ENCODE data around the gene RGS1.

RGS1 gene

GRCh38 chr1:192552760-192553191 lies 22.8 kb upstream of the RGS1 start:
- in situ Hi-C loops (cut with HindIII; ENCODE audit: low sequenced_read_pairs) = no loop called here

DNA sequence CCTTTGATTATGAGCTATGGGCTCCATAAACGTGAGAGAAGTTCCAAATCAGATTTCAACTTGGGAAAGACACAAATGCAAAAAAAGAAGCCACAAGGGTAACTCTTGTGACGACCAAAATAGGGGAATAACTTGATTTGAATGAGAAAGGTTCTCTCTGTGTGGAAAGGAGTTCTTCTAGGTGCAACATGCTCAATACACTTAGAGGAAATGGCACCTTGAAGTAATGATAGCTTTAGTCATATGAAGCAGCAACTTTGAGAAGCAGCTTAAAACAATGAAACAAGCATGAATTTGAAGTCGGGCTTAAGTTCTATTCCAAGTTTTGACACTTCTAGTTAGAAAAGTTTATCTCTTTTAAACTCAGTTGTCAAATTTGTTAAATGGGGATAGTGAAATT lies 21.8 kb upstream of the RGS1 start:
- in situ Hi-C loops (cut with HindIII; ENCODE audit: low sequenced_read_pairs) = no loop called here

DNA sequence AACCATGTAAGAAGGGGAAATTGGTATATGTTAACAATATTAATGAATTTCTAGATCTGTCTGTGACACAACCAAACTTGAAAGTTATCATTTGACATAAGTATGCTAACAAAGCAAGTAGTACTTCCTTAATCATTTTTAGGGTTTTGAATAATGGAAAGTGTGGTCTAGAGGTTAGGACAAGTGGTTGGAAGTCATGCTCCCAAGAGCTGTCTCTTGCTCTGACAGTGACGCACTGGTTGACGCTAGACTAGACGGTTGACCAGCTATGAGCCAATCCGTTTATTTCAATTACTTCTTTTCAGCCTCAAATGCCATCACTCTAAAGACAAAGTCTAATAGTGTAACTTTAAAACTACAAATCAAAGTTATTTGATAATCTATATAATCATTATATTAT lies 20.7 kb upstream of the RGS1 start:
- in situ Hi-C loops (cut with HindIII; ENCODE audit: low sequenced_read_pairs) = no loop called here

DNA sequence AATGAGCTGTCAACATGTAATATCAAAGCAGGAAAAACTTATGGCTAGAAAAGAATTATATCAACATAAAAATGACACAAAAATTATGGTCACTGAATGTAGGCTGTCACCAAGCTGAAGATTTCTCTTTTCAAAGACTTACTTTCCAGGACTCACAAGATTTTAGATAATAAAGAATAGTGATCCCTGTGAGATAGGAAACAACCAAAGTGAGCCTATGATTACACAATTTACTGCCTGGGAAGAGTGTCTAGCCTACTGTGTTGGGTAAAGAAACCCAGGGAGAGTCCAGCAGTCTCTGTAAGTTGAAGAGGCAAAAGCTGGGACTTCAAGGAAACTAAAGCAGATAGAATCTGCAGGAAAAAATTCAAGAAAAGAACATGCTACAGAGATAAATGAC lies 20.2 kb upstream of the RGS1 start:
- in situ Hi-C loops (cut with HindIII; ENCODE audit: low sequenced_read_pairs) = no loop called here

DNA sequence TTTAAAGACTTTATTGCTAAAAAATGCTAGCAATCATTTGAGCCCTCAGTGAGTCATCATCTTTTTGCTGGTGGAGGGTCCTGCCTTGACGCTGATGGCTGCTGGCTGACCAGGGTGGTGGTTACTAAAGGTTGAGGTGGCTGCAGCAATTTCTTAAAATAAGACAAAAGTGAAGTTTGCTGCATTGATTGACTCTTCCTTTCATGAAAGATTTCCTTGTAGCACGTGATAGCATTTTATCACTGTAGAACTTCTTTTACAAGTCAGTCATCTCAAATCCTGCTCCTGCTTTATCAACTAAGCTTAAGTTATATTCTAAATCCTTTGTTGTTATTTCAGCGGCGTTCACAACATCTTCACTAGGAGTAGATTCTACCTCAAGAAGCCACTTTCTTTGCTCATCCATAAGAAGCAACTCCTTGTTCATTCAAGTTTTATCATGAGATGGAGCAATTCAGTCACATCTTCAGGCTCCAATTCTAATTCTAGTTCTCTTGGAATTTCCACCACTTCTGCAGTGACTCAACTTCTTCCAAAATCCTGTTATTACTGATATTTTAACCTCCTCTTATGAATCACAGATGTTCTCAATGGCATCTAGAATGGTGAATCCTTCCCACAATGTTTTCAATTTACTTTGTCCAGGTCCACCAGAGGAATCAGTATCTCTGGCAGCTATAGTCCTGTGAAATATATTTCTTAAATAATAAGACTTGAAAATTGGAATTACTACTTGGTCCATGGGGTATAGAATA lies 17.6 kb upstream of the RGS1 start:
- in situ Hi-C loops (cut with HindIII; ENCODE audit: low sequenced_read_pairs) = no loop called here

DNA sequence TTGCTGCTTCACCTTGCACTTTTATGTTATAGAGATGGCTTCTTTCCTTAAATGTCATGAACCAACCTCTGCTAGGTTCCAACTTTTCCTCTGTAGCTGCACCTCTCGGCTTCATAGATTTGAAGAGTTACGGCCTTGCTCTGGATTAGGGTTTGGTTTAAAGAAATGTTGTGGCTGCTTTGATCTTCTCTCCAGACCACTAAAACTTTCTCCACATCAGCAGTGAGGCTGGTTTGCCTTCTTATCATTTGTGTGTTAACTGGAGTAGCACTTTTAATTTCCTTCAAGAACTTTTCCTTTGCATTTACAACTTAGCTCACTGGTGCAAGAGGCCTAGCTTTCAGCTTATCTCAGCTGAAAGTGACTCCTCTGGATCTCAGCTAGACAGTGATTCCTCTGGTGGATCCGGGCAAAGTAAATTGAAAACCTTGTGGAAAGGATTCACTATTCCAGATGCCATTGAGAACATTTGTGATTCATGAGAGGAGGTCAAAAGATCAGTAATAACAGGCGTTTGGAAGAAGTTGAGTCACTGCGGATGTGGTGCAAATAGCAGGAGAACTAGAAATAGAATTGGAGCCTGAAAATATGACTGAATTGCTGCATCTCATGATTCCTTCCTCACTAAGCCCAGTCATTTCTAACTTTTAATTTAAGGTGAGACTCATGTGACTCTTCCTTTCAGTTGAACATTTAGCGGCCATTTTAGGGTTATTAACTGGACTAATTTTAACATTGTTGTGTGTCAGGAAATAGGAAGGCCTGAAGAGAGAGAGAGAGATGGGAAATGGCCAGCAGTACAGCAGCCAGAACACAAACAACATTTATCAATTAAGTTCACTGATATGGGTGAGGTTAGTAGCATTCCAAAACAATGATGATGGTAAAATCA lies 16.2 kb upstream of the RGS1 start:
- in situ Hi-C loops (cut with HindIII; ENCODE audit: low sequenced_read_pairs) = no loop called here

DNA sequence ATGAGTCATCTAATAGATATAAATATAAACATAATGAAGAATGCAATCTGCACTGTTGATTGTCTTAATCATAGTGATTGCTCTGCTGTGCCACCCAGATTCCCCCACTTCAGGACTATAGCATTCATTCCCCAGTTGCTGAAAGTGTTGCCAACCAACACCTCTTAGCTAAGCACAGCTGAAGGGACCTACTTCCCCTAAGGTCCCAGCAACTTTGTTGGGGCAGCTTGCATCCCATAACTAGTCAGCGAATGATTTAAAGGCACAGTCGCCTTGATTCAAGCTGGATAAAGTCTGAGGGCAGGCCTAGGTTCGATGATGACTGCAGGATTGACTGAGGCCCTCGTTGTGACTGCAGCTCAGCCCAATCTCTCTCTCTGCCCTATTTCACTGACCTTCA lies 14.3 kb upstream of the RGS1 start:
- in situ Hi-C loops (cut with HindIII; ENCODE audit: low sequenced_read_pairs) = no loop called here

- in situ Hi-C loops (cut with HindIII; ENCODE audit: low sequenced_read_pairs) = no loop called here
These were observed 12.4 kb upstream of the RGS1 start for GRCh38 chr1:192563129-192563528.

- in situ Hi-C loops (cut with HindIII; ENCODE audit: low sequenced_read_pairs) = no loop called here
These were observed 11.5 kb upstream of the RGS1 start for GRCh38 chr1:192564099-192564498.

DNA sequence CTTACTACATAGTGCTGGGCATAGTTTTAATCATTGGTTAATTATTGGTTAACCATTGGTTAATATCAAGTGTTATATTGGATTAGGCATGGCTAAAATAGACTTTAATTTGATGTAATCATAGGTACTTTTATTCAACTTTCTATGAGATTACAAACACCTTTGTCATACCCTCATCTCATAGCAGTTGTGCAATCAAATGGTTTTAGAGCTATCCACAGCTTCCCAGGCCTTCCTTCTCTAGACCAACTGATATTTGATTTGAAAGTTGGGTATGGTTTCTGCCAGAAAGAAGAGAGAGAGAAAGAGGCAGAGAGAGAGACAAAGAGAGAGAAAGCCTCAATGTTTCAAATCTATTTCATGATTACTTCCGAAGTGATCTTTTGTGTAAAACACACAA lies 9.6 kb upstream of the RGS1 start:
- in situ Hi-C loops (cut with HindIII; ENCODE audit: low sequenced_read_pairs) = no loop called here

DNA sequence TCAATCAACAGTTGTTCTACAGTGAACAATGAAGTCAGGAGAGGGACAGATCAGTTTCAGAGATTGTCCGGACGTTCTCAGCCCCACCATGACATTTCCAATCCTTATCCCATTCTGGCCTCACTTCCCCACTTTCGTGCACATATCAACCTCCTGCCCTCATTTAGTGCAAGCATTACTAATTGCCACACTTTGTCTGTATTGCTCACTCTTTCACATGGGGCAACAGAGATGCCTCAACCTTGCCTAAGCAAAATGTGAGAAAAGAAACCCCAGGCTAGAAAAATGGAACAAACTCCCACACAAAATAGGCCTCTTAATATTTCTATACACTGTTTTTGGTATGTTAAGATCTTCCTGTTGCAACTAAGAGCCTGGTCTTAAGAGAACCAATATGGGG lies 8.9 kb upstream of the RGS1 start:
- in situ Hi-C loops (cut with HindIII; ENCODE audit: low sequenced_read_pairs) = no loop called here

DNA sequence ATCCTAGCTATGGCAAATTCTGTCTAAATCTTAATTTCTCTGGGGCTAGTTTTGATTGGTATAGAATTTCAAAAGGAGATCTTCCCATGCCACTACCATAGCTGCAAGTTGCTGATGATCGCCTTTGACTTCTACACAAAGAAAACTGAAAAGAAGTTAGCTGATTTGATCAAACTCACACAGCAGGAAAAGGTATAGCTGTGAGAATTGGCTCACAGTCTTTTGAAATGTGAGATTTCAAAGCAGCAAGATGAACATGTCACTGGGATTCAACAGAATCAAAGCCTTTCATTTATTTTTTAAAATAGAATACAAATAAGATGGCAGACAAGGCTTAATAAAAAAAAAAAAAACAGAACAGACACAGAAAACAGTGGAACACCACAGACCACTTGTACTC lies 7.5 kb upstream of the RGS1 start:
- in situ Hi-C loops (cut with HindIII; ENCODE audit: low sequenced_read_pairs) = no loop called here

DNA sequence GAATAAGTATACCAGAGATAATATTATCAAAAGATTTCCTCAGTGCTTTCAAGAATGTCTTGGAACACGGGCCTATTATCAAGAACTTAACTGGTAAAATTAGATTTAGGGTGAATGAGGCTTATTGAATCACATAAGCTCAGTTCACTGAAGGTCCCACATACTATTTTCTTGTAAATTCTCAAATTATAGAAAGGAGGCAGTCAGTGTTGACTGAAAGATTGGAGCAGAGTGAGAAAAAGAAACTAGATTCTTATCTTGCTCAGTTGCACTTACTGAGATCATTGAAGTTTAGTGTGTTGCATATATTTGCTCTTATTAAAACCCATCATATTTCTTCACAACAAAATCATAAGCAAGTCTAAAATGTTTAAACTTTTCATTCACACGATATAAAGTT lies 3.9 kb upstream of the RGS1 start:
- in situ Hi-C loops (cut with HindIII; ENCODE audit: low sequenced_read_pairs) = no loop called here

- in situ Hi-C loops (cut with HindIII; ENCODE audit: low sequenced_read_pairs) = no loop called here
These were observed 2.1 kb upstream of the RGS1 start for GRCh38 chr1:192573499-192573898.

GRCh38 chr1:192574073-192574472 lies 1.5 kb upstream of the RGS1 start:
- in situ Hi-C loops (cut with HindIII; ENCODE audit: low sequenced_read_pairs) = no loop called here

GRCh38 chr1:192576190-192577144 lies 894 bp downstream of the RGS1 start:
- in situ Hi-C loops (cut with HindIII; ENCODE audit: low sequenced_read_pairs) = no loop called here

GRCh38 chr1:192577145-192578140 lies 1.9 kb downstream of the RGS1 start:
- in situ Hi-C loops (cut with HindIII; ENCODE audit: low sequenced_read_pairs) = no loop called here

DNA sequence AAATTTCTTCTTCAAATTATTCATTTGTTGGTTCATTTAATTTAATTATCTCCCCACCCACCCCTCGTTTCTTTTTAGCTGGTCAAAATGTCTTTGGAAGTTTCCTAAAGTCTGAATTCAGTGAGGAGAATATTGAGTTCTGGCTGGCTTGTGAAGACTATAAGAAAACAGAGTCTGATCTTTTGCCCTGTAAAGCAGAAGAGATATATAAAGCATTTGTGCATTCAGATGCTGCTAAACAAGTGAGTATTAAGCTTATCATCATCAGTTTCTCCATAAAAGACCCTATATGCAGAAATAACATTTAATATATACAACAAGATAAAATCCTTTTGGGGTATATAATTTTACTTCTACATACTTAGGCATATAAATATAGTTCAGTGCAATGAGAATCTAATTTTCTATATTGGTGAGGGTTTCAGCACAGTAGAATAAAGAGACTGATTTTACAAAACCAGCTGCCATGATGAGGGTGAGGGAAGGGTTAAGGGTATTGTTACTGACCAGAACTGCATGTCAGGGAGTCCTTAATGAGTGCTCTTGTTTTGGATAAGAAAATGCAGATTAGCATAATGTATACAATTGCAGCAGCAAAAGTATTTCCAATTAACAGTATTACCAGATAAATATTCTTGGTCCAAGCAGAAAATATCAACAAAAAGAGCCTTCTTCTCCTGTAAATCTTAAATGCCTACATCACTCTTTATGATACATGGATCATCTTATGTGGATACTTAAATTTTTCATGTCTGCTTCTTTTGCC lies 2.8 kb downstream of the RGS1 start:
- in situ Hi-C loops (cut with HindIII; ENCODE audit: low sequenced_read_pairs) = no loop called here

Data from endothelial cell of hepatic sinusoid (primary cell).